Endothelial cell of umbilical vein (primary cell): ENCODE results near the gene MAEA.

Source experiments
- CTCF ChIP-seq, 2 donors: IDR thresholded peaks; 1 replicate in 1 of 2; 2 replicates in 1 of 2; pipeline ENCODE4 v1.5.1; 2011; ENCODE audit warnings: low read length in 2 of 2, mild to moderate bottlenecking in 2 of 2, moderate library complexity in 2 of 2, control low read depth in 1 of 2, inconsistent platforms in 1 of 2, low read depth in 1 of 2; ENCODE audit not compliant: insufficient read depth in 1 of 2; ENCODE audit errors: extremely low read depth in 1 of 2
- EZH2 ChIP-seq: IDR thresholded peaks from 2 replicates; pipeline ENCODE4 v1.6.1; 2012; ENCODE audit warnings: borderline replicate concordance, low read depth, mild to moderate bottlenecking, moderate library complexity, low read length, inconsistent platforms; ENCODE audit not compliant: severe bottlenecking
- FOS ChIP-seq: IDR thresholded peaks from 2 replicates; pipeline ENCODE4 v1.6.1; 2011; ENCODE audit warnings: mild to moderate bottlenecking, low read length, moderate library complexity, borderline replicate concordance; ENCODE audit not compliant: insufficient read depth
- JUN ChIP-seq: IDR thresholded peaks from 2 replicates; pipeline ENCODE4 v1.6.1; 2011; ENCODE audit warnings: borderline replicate concordance, low read depth; ENCODE audit not compliant: insufficient read length, insufficient read depth
- MYC ChIP-seq: IDR thresholded peaks from one replicate; pipeline ENCODE4 v1.6.1; 2011; ENCODE audit warnings: mild to moderate bottlenecking, low read depth, low read length
- POLR2A ChIP-seq: IDR thresholded peaks from 2 replicates; pipeline ENCODE4 v1.6.1; 2012; ENCODE audit warnings: low read depth, mild to moderate bottlenecking, control low read depth, low read length
- POLR2AphosphoS5 ChIP-seq: IDR thresholded peaks from 2 replicates; pipeline ENCODE4 v1.6.1; 2012; ENCODE audit warnings: low read depth, mild to moderate bottlenecking, control low read depth, low read length, moderate library complexity; ENCODE audit not compliant: insufficient read depth
- TF ChIP-seq, protein P1 (sequence below): IDR thresholded peaks from 2 replicates; pipeline ENCODE4 v1.6.1; 2011; ENCODE audit not compliant: insufficient read depth, insufficient read length

- TF ChIP-seq EZH2, result no peak
- no peak for TF ChIP-seq CTCF (IDR thresholded peaks at IDR 0.05; ENCODE audit: extremely low read depth in 1 of 2, insufficient read depth in 1 of 2, low read depth in 1 of 2, low read length in 2 of 2)
- TF ChIP-seq JUN, result no peak
- TF ChIP-seq, protein P1, sequence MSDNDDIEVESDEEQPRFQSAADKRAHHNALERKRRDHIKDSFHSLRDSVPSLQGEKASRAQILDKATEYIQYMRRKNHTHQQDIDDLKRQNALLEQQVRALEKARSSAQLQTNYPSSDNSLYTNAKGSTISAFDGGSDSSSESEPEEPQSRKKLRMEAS, result no peak
- no peak for TF ChIP-seq POLR2A
- no peak for TF ChIP-seq FOS
- no peak for TF ChIP-seq MYC
- TF ChIP-seq POLR2AphosphoS5, result no peak
These were observed 44.1 kb upstream of the MAEA start for GRCh38 chr4:1245481-1246051.
